Measurements from ENCODE around the gene CST5.

DNA sequence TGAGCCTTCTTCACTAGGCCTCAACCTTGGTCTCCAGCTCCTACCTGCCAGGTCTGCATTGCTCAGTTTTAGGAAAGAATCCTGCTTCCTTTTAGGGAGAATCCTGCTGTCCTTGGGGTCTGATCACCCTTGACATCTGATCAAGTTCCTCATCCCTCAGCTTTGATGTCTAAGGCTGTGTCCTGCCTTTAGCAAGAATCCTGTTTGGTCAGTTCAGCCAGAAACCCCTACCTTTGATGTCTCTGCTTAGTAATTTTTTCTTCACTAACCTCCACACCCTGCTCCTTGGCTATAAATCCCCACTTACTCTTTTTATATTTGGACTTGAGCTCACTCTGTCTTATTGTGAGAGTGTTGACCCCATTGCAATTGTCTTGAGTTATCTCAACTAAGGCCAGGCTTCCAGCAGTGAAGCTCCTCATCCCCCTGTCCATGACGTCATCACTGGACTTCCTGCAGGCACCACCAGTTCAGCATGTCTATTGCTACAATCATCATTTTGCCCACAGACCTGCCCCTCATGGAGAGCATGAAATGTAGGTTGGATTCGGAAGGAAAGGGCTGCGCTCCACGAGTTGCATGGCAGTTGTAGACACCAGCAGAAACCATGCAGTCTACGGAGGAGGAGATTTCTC lies 4.7 kb upstream of the CST5 start:
- no peak for TF ChIP-seq REST (IDR thresholded peaks at IDR 0.05; ENCODE audit: insufficient read depth in 1 of 2, low read depth in 2 of 2, low read length in 2 of 2)
- TF ChIP-seq POLR2AphosphoS5 (IDR thresholded peaks at IDR 0.05; ENCODE audit: low read depth, low read length) = no peak
- no peak for TF ChIP-seq SIN3A (IDR thresholded peaks at IDR 0.05; ENCODE audit: borderline replicate concordance, insufficient read depth, low read length)
- TF ChIP-seq TAF1 (IDR thresholded peaks at IDR 0.05; ENCODE audit: borderline replicate concordance, insufficient read depth, low read length) = no peak

Measured in PFSK-1 (cell line).